Loucy (cell line): ENCODE data around the gene RNU2-63P.

Source experiments
- H2AFZ ChIP-seq: fragments of 200-600 bp; sonication (generic); 2 replicates; pipeline ENCODE4 v1.6.0; 2016; ENCODE audit warnings: antibody characterized with exemption, mild to moderate bottlenecking, low read length, moderate library complexity
- H3F3A ChIP-seq: fragments of 200-600 bp; 2 replicates; pipeline ENCODE4 v1.6.0; 2016; ENCODE audit warnings: antibody characterized with exemption, low read depth, mild to moderate bottlenecking
- H3K27me3 ChIP-seq: fragments of 200-600 bp; sonication (generic); 2 replicates; pipeline ENCODE4 v1.6.1; 2014; ENCODE audit warnings: low read length, mild to moderate bottlenecking; ENCODE audit not compliant: insufficient read depth, poor library complexity, severe bottlenecking
- H3K36me3 ChIP-seq: fragments of 200-600 bp; sonication (generic); 2 replicates; pipeline ENCODE4 v1.6.1; 2016; ENCODE audit warnings: low read length; ENCODE audit not compliant: insufficient read depth
- H3K4me1 ChIP-seq: fragments of 200-600 bp; sonication (generic); 2 replicates; pipeline ENCODE4 v1.5.1; 2014; ENCODE audit warnings: low read length, mild to moderate bottlenecking; ENCODE audit not compliant: insufficient read depth, poor library complexity, severe bottlenecking
- H3K4me2 ChIP-seq: fragments of 200-600 bp; sonication (generic); 2 replicates; pipeline ENCODE4 v1.6.0; 2014; ENCODE audit warnings: antibody characterized with exemption, low read length, low read depth, mild to moderate bottlenecking; ENCODE audit not compliant: poor library complexity, severe bottlenecking
- H3K4me3 ChIP-seq: fragments of 200-600 bp; sonication (generic); 2 replicates; pipeline ENCODE4 v1.5.1; 2014; ENCODE audit warnings: low read length, mild to moderate bottlenecking, mixed read lengths; ENCODE audit not compliant: poor library complexity, severe bottlenecking
- H3K79me2 ChIP-seq: fragments of 200-600 bp; sonication (generic); 2 replicates; pipeline ENCODE4 v1.6.1; 2014; ENCODE audit warnings: low read length; ENCODE audit not compliant: insufficient read depth
- H3K9ac ChIP-seq: fragments of 200-600 bp; sonication (generic); 2 replicates; pipeline ENCODE4 v1.6.0; 2014; ENCODE audit warnings: mild to moderate bottlenecking, low read depth, low read length, moderate library complexity; ENCODE audit not compliant: poor library complexity, severe bottlenecking
- H3K9me2 ChIP-seq: fragments of 200-600 bp; sonication (generic); replicated peaks from 2 replicates; pipeline ENCODE4 v1.6.1; 2016; ENCODE audit warnings: low read depth, low read length, mixed read lengths
- H3K9me3 ChIP-seq: fragments of 200-600 bp; sonication (generic); 2 replicates; pipeline ENCODE4 v1.6.1; 2014; ENCODE audit warnings: mild to moderate bottlenecking, antibody characterized with exemption, low read length, low read depth; ENCODE audit not compliant: insufficient read depth
- H4K20me1 ChIP-seq: fragments of 200-600 bp; sonication (generic); 2 replicates; pipeline ENCODE4 v1.6.0; 2014; ENCODE audit warnings: antibody characterized with exemption, low read length, mild to moderate bottlenecking; ENCODE audit not compliant: insufficient read depth, poor library complexity, severe bottlenecking
- CTCF ChIP-seq: fragments of 200-600 bp; sonication (generic); conservative IDR thresholded peaks from 2 replicates; pipeline ENCODE4 v1.5.1; 2014; ENCODE audit warnings: mild to moderate bottlenecking, antibody characterized with exemption, low read length
- EZH2phosphoT487 ChIP-seq: fragments of 200-600 bp; IDR thresholded peaks from 2 replicates; pipeline ENCODE4 v1.6.1; 2018; ENCODE audit warnings: antibody characterized with exemption, mild to moderate bottlenecking, moderate library complexity, borderline replicate concordance

The RNU2-63P gene

DNA sequence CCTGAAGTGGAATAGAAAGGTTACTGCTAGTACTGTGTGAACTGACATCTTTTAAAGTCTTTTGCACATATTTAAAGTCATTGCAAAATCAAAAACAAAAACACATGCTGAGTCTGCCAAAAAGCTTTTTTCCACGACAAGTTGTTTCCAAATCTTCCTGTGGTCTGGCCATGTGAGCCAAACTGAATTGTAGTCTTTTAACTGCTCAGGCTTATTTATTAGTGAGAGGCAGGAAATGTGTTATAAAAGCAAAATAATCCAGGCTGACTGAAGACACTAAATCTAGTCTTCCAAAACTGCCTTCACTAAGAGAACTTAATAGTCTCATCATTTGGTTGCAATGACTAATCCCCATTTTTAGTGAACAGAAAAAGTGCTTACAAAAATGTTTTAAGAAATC lies 36.9 kb upstream of the RNU2-63P start:
- peaks cover 32% of the 10 kb centered on the region for H3K79me2 ChIP-seq
- no peak for TF ChIP-seq EZH2phosphoT487
- no peak for TF ChIP-seq CTCF
- H3K4me1 ChIP-seq = peaks cover 31% of the 10 kb centered on the region
- peak overlapping the region; percentile 94 for H3K4me3 ChIP-seq
- no peak overlapping the region for H2AFZ ChIP-seq
- H3K9me3 ChIP-seq = no peaks in the 10 kb centered on the region
- H3K4me2 ChIP-seq = peak overlapping the region; percentile 95
- no peaks in the 10 kb centered on the region for H3F3A ChIP-seq
- peak overlapping the region; percentile 98 for H3K9ac ChIP-seq
- peaks cover 27% of the 10 kb centered on the region for H4K20me1 ChIP-seq
- peaks cover 6% of the 10 kb centered on the region for H3K27me3 ChIP-seq
- no peaks in the 10 kb centered on the region for H3K36me3 ChIP-seq
- H3K9me2 ChIP-seq = no peaks in the 10 kb centered on the region

DNA sequence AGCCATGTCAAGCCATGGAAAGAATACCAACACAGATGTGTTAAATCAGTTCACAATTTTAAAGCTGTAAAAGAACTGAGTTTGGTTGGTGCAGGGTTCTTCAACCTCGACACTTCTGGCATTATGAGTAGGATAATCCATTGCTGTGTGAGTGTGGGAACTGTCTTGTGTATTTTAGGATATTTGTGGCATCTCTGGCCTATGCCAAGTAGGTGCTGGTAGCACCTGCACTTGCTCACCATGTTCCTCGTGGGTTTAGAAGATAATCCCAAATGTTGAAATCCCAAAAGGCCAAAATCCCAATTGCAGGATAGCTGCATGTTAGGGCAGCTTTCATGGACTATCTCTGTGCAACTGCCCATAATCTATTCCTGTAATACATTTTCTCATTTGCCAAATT lies 35.4 kb upstream of the RNU2-63P start:
- TF ChIP-seq CTCF (no peak), EZH2phosphoT487 (no peak)
- Histone ChIP-seq H3K4me2 (no peak overlapping the region), H3K79me2 (peaks cover 32% of the 10 kb centered on the region), H2AFZ (no peak overlapping the region), H3K4me1 (peaks cover 31% of the 10 kb centered on the region), H3K9ac (no peak overlapping the region), H3K36me3 (no peaks in the 10 kb centered on the region), H3K9me2 (no peaks in the 10 kb centered on the region), H3K9me3 (no peaks in the 10 kb centered on the region), H4K20me1 (peaks cover 27% of the 10 kb centered on the region), H3F3A (no peaks in the 10 kb centered on the region), H3K4me3 (no peak overlapping the region), H3K27me3 (peaks cover 6% of the 10 kb centered on the region)

- Histone ChIP-seq H3K9me3 (no peaks in the 10 kb centered on the region), H3K79me2 (peaks cover 19% of the 10 kb centered on the region), H2AFZ (no peak overlapping the region), H3K36me3 (no peaks in the 10 kb centered on the region), H3K4me1 (peaks cover 25% of the 10 kb centered on the region), H3F3A (no peaks in the 10 kb centered on the region), H3K4me2 (no peak overlapping the region), H3K27me3 (no peaks in the 10 kb centered on the region), H4K20me1 (peaks cover 21% of the 10 kb centered on the region), H3K9ac (no peak overlapping the region), H3K9me2 (no peaks in the 10 kb centered on the region), H3K4me3 (no peak overlapping the region)
- TF ChIP-seq EZH2phosphoT487 (no peak), CTCF (no peak)
Measured at GRCh38 chr2:88049622-88050021, 33.3 kb upstream of the RNU2-63P start.
